Measurements from ENCODE around the gene KIRREL2. TPM values are rescaled to one million over a fixed set of nuclear protein-coding genes. Genes with fewer than 3 reads are reported as not detected.

The KIRREL2 gene
- total RNA-seq, 1 experiment from 2014 or later = not detected

GRCh38 chr19:35870798-35871197, 14.1 kb downstream of the KIRREL2 start:
- no peaks in the 10 kb centered on the region for H3K36me3 ChIP-seq
- H3K4me3 ChIP-seq = no peak overlapping the region
- 0 out of 2 replicates have a peak, but pooled peaks cover 7% of the 10 kb centered on the region for H3K27me3 ChIP-seq
- no peak for DNase-seq
- no peaks in the 10 kb centered on the region for H3K9me3 ChIP-seq (replicated peaks)
- no peak overlapping the region for H3K27ac ChIP-seq
- H3K4me1 ChIP-seq = peaks cover 7% of the 10 kb centered on the region; the same call in 1 of the 2 replicates

GRCh38 chr19:35871611-35872010, 14.9 kb downstream of the KIRREL2 start:
- Histone ChIP-seq H3K27ac (no peak overlapping the region), H3K36me3 (no peaks in the 10 kb centered on the region), H3K9me3 (replicated peaks) (no peaks in the 10 kb centered on the region), H3K4me3 (no peak overlapping the region), H3K4me1 (peaks cover 7% of the 10 kb centered on the region; the same call in 1 of the 2 replicates), H3K27me3 (0 out of 2 replicates have a peak, but pooled peaks cover 7% of the 10 kb centered on the region)
- DNase-seq = no peak

- no peak overlapping the region for H3K4me3 ChIP-seq
- DNase-seq = no peak
- peaks cover 7% of the 10 kb centered on the region; the same call in 1 of the 2 replicates for H3K4me1 ChIP-seq
- 0 out of 2 replicates have a peak, but pooled peaks cover 7% of the 10 kb centered on the region for H3K27me3 ChIP-seq
- H3K9me3 ChIP-seq (replicated peaks) = no peaks in the 10 kb centered on the region
- no peaks in the 10 kb centered on the region for H3K36me3 ChIP-seq
- no peak overlapping the region for H3K27ac ChIP-seq
These were observed 15.5 kb downstream of the KIRREL2 start for GRCh38 chr19:35872180-35872579.

GRCh38 chr19:35874392-35874930, 17.8 kb downstream of the KIRREL2 start:
- H3K36me3 ChIP-seq = no peaks in the 10 kb centered on the region
- H3K4me1 ChIP-seq = peaks cover 2% of the 10 kb centered on the region; the same call in 1 of the 2 replicates
- no peak overlapping the region for H3K27ac ChIP-seq
- H3K9me3 ChIP-seq (replicated peaks) = no peaks in the 10 kb centered on the region
- H3K4me3 ChIP-seq = no peak overlapping the region
- DNase-seq = no peak
- no peaks in the 10 kb centered on the region for H3K27me3 ChIP-seq

GRCh38 chr19:35879068-35879467, 22.4 kb downstream of the KIRREL2 start:
- Histone ChIP-seq H3K4me1 (no peaks in the 10 kb centered on the region), H3K9me3 (replicated peaks) (no peaks in the 10 kb centered on the region), H3K27me3 (no peaks in the 10 kb centered on the region), H3K27ac (no peak overlapping the region), H3K4me3 (no peak overlapping the region), H3K36me3 (no peaks in the 10 kb centered on the region)
- no peak for DNase-seq

- no peaks in the 10 kb centered on the region for H3K36me3 ChIP-seq
- no peaks in the 10 kb centered on the region for H3K4me1 ChIP-seq
- H3K4me3 ChIP-seq = no peak overlapping the region
- no peaks in the 10 kb centered on the region for H3K27me3 ChIP-seq
- peak; percentile 97 for DNase-seq
- H3K27ac ChIP-seq = no peak overlapping the region
- no peaks in the 10 kb centered on the region for H3K9me3 ChIP-seq (replicated peaks)
These were observed 23.1 kb downstream of the KIRREL2 start for GRCh38 chr19:35879770-35880317.

- no peak overlapping the region for H3K27ac ChIP-seq
- no peaks in the 10 kb centered on the region for H3K9me3 ChIP-seq (replicated peaks)
- H3K36me3 ChIP-seq = peaks cover 2% of the 10 kb centered on the region; the same call in 1 of the 2 replicates
- DNase-seq = peak in 1 of 2 experiments; percentile 79
- H3K4me1 ChIP-seq = no peaks in the 10 kb centered on the region
- H3K4me3 ChIP-seq = no peak overlapping the region
- no peaks in the 10 kb centered on the region for H3K27me3 ChIP-seq
These were observed 25.6 kb downstream of the KIRREL2 start for GRCh38 chr19:35882114-35882832.

GRCh38 chr19:35883882-35884281, 27.2 kb downstream of the KIRREL2 start:
- H3K4me3 ChIP-seq = no peak overlapping the region
- DNase-seq = no peak
- H3K36me3 ChIP-seq = peaks cover 13% of the 10 kb centered on the region; the same call in 1 of the 2 replicates
- no peaks in the 10 kb centered on the region for H3K4me1 ChIP-seq
- no peak overlapping the region for H3K27ac ChIP-seq
- no peaks in the 10 kb centered on the region for H3K9me3 ChIP-seq (replicated peaks)
- H3K27me3 ChIP-seq = no peaks in the 10 kb centered on the region

GRCh38 chr19:35885225-35885738, 28.6 kb downstream of the KIRREL2 start:
- no peak for DNase-seq
- Histone ChIP-seq H3K27me3 (no peaks in the 10 kb centered on the region), H3K4me1 (no peaks in the 10 kb centered on the region), H3K36me3 (peaks cover 17% of the 10 kb centered on the region; the same call in 1 of the 2 replicates), H3K9me3 (replicated peaks) (no peaks in the 10 kb centered on the region), H3K27ac (no peak overlapping the region), H3K4me3 (no peak overlapping the region)

GRCh38 chr19:35885904-35886303, 29.2 kb downstream of the KIRREL2 start:
- no peaks in the 10 kb centered on the region for H3K4me1 ChIP-seq
- no peaks in the 10 kb centered on the region for H3K27me3 ChIP-seq
- no peaks in the 10 kb centered on the region for H3K9me3 ChIP-seq (replicated peaks)
- H3K36me3 ChIP-seq = peaks cover 19% of the 10 kb centered on the region; the same call in 1 of the 2 replicates
- no peak overlapping the region for H3K27ac ChIP-seq
- DNase-seq = no peak
- no peak overlapping the region for H3K4me3 ChIP-seq

- H3K4me3 ChIP-seq = no peak overlapping the region
- H3K27me3 ChIP-seq = no peaks in the 10 kb centered on the region
- DNase-seq = no peak
- peaks cover 19% of the 10 kb centered on the region; the same call in 1 of the 2 replicates for H3K36me3 ChIP-seq
- no peak overlapping the region for H3K27ac ChIP-seq
- H3K9me3 ChIP-seq (replicated peaks) = no peaks in the 10 kb centered on the region
- H3K4me1 ChIP-seq = no peaks in the 10 kb centered on the region
These were observed 30.5 kb downstream of the KIRREL2 start for GRCh38 chr19:35887197-35887596.

GRCh38 chr19:35888398-35888797, 31.7 kb downstream of the KIRREL2 start:
- Histone ChIP-seq H3K27me3 (no peaks in the 10 kb centered on the region), H3K27ac (no peak overlapping the region), H3K4me3 (no peak overlapping the region), H3K9me3 (replicated peaks) (no peaks in the 10 kb centered on the region), H3K36me3 (peaks cover 23% of the 10 kb centered on the region; the same call in 1 of the 2 replicates), H3K4me1 (no peaks in the 10 kb centered on the region)
- DNase-seq = no peak

GRCh38 chr19:35889370-35890112, 32.8 kb downstream of the KIRREL2 start:
- H3K27me3 ChIP-seq = no peaks in the 10 kb centered on the region
- H3K4me1 ChIP-seq = no peaks in the 10 kb centered on the region
- H3K9me3 ChIP-seq (replicated peaks) = no peaks in the 10 kb centered on the region
- no peak overlapping the region for H3K27ac ChIP-seq
- no peak for DNase-seq
- H3K4me3 ChIP-seq = no peak overlapping the region
- peaks cover 27% of the 10 kb centered on the region; the same call in 1 of the 2 replicates for H3K36me3 ChIP-seq

GRCh38 chr19:35890113-35890650, 33.5 kb downstream of the KIRREL2 start:
- H3K4me1 ChIP-seq = no peaks in the 10 kb centered on the region

More at GRCh38 chr19:35890113-35890650, 33.5 kb downstream of the KIRREL2 start:
- no peaks in the 10 kb centered on the region for H3K9me3 ChIP-seq (replicated peaks)
- no peak overlapping the region for H3K27ac ChIP-seq
- no peak for DNase-seq
- H3K36me3 ChIP-seq = peaks cover 27% of the 10 kb centered on the region; the same call in 1 of the 2 replicates
- H3K4me3 ChIP-seq = no peak overlapping the region
- no peaks in the 10 kb centered on the region for H3K27me3 ChIP-seq

Data from SJCRH30 (cell line).